Measurements from ENCODE around the gene LRRC34.

DNA sequence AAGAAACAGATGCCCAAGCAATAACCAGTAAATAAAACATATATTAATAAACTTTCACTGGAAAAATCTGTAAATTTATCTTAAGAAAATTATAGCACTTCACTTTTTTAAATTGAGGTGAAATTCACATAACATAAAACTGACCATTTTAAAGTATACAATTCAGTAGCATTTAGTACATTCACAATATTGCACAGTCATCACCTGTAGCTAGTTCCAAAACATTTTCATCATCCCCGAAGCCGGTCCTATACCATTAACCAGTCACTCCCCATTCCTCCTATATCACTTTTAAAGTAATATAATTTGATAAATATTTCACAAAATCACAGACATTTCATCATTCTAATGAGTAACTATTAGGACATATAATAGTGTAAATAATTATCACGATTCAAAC lies 8.0 kb downstream of the LRRC34 start:
- TF ChIP-seq, protein P1, sequence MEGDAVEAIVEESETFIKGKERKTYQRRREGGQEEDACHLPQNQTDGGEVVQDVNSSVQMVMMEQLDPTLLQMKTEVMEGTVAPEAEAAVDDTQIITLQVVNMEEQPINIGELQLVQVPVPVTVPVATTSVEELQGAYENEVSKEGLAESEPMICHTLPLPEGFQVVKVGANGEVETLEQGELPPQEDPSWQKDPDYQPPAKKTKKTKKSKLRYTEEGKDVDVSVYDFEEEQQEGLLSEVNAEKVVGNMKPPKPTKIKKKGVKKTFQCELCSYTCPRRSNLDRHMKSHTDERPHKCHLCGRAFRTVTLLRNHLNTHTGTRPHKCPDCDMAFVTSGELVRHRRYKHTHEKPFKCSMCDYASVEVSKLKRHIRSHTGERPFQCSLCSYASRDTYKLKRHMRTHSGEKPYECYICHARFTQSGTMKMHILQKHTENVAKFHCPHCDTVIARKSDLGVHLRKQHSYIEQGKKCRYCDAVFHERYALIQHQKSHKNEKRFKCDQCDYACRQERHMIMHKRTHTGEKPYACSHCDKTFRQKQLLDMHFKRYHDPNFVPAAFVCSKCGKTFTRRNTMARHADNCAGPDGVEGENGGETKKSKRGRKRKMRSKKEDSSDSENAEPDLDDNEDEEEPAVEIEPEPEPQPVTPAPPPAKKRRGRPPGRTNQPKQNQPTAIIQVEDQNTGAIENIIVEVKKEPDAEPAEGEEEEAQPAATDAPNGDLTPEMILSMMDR (IDR thresholded peaks at IDR 0.05): no peak
- TF ChIP-seq POLR2A (IDR thresholded peaks at IDR 0.05) (no peak), EP300 (IDR thresholded peaks at IDR 0.05) (no peak), POLR2AphosphoS5 (IDR thresholded peaks at IDR 0.05) (no peak)

All from suprapubic skin (tissue), 4 donors.